Neural progenitor cell (in vitro differentiated cells): ENCODE measurements around the gene IL26.

Source experiments
- EZH2 ChIP-seq: fragments of 200-600 bp; sonication (generic); IDR thresholded peaks from 2 replicates; pipeline ENCODE4 v1.6.1; 2017; ENCODE audit warnings: antibody characterized with exemption, mild to moderate bottlenecking, moderate library complexity
- TF ChIP-seq, protein P1 (sequence below): fragments of 200-600 bp; sonication (generic); IDR thresholded peaks from 2 replicates; pipeline ENCODE4 v1.5.1; 2017; ENCODE audit warnings: antibody characterized with exemption, mild to moderate bottlenecking

DNA sequence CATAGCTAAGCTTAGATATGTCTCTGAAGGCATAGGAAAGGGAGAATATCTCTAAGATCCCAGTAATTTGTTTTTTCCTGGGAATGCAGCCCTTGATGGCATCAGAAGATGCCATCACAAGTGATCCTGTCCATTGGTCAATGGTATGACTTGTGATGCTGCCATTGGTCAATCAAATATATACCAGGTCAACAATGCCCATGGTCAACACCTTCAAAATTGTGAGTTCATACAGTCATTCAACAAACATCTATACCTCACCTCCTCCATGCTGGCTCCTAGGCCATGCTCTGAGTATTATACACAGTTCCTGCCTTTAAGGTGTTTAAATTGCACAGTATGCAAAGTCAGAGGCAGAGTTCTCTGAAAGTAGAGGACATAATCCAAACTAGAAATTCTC is 47.1 kb upstream of the IL26 start:
- TF ChIP-seq, protein P1, sequence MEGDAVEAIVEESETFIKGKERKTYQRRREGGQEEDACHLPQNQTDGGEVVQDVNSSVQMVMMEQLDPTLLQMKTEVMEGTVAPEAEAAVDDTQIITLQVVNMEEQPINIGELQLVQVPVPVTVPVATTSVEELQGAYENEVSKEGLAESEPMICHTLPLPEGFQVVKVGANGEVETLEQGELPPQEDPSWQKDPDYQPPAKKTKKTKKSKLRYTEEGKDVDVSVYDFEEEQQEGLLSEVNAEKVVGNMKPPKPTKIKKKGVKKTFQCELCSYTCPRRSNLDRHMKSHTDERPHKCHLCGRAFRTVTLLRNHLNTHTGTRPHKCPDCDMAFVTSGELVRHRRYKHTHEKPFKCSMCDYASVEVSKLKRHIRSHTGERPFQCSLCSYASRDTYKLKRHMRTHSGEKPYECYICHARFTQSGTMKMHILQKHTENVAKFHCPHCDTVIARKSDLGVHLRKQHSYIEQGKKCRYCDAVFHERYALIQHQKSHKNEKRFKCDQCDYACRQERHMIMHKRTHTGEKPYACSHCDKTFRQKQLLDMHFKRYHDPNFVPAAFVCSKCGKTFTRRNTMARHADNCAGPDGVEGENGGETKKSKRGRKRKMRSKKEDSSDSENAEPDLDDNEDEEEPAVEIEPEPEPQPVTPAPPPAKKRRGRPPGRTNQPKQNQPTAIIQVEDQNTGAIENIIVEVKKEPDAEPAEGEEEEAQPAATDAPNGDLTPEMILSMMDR = no peak
- TF ChIP-seq EZH2 = no peak
